ENCODE data around the gene STK11.

DNA sequence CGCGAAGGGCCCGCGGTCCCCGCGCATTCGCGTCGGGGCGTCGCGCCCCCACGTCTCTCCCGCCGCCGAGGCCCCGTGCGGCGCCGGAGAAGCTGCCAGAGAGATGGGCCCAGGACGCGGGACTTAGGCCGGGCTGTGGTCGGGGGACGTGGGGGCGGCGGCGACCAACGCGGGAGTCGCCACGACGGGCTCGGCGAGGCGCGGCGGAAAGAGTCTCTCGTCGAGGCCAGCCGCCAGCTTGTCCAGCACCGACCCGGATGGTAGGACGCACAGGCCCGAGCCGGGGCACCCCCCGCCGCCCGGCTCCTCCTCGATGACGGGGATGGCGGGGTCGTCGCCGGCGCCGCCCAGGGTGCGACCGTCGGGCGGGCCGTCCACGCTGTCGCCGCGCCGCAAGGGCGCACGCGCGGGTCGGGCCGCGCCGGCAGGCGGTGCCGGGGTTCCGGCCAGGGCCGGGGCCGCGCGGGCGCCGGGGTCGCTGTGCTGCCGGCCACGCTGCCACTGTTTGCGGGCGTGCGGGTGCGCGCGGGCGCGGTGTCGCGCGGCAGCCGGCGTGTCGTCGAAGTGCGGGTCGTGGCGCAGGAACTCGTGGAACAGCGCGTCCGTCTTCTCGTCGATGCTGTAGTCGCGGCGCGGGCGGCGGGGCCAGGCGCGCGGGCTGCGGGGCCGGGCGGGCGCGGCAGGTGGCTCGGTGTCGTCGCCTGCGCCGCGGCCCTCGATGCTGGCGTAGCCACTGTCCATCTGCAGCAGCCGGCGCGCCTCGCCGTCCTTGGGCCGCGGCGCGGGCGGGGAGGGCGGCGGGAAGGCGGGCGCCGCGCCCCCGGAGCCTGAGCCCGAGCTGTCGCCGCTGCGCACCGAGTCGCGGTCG lies 23.7 kb downstream of the STK11 start:
- no peak for TF ChIP-seq EP300 (IDR thresholded peaks at IDR 0.05)
- TF ChIP-seq, protein P1, sequence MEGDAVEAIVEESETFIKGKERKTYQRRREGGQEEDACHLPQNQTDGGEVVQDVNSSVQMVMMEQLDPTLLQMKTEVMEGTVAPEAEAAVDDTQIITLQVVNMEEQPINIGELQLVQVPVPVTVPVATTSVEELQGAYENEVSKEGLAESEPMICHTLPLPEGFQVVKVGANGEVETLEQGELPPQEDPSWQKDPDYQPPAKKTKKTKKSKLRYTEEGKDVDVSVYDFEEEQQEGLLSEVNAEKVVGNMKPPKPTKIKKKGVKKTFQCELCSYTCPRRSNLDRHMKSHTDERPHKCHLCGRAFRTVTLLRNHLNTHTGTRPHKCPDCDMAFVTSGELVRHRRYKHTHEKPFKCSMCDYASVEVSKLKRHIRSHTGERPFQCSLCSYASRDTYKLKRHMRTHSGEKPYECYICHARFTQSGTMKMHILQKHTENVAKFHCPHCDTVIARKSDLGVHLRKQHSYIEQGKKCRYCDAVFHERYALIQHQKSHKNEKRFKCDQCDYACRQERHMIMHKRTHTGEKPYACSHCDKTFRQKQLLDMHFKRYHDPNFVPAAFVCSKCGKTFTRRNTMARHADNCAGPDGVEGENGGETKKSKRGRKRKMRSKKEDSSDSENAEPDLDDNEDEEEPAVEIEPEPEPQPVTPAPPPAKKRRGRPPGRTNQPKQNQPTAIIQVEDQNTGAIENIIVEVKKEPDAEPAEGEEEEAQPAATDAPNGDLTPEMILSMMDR (IDR thresholded peaks at IDR 0.05): no peak
- TF ChIP-seq POLR2A (IDR thresholded peaks at IDR 0.05): no peak
